Thyroid gland (tissue), 4 donors: ENCODE results near the gene CUL1. TPM values are rescaled to one million over a fixed set of nuclear protein-coding genes. Genes with fewer than 3 reads are reported as not detected.

Source experiments
- DNase-seq, 2 donors: peaks; one replicate each; pipeline ENCODE4 v3.0.0-alpha.2; 2019
- H3K27ac ChIP-seq, 3 donors: fragments of 200-600 bp; sonication (generic); 1 replicate in 2 of 3; 2 replicates in 1 of 3; pipeline ENCODE4 v1.5.1; 2016 to 2019; ENCODE audit warnings: mild to moderate bottlenecking in 1 of 3, moderate library complexity in 1 of 3
- H3K27me3 ChIP-seq: fragments of 200-600 bp; sonication (generic); one replicate; pipeline ENCODE4 v1.5.1; 2019
- H3K36me3 ChIP-seq, 2 donors: fragments of 200-600 bp; sonication (generic); one replicate each; pipeline ENCODE4 v1.5.1; 2016 to 2019
- H3K4me1 ChIP-seq, 2 donors: fragments of 200-600 bp; sonication (generic); one replicate each; pipeline ENCODE4 v1.5.1; 2017 to 2019
- H3K4me3 ChIP-seq, 3 donors: fragments of 200-600 bp; sonication (generic); replicated peaks in 1 of 3; 1 replicate in 2 of 3; 2 replicates in 1 of 3; pipeline ENCODE4 v1.5.1; 2016; ENCODE audit warnings: mild to moderate bottlenecking in 1 of 3
- H3K9me3 ChIP-seq: fragments of 200-600 bp; sonication (generic); one replicate; pipeline ENCODE4 v1.5.1; 2017
- CTCF ChIP-seq, 6 experiments: fragments of 200-600 bp in 3 of 6; fragments of 450-650 bp in 3 of 6; sonication (generic) in 3 of 6; IDR thresholded peaks; one replicate each; pipeline ENCODE4 v1.5.1; 2016 to 2019; ENCODE audit warnings: antibody characterized with exemption in 6 of 6, mild to moderate bottlenecking in 2 of 6, inconsistent platforms in 1 of 6, moderate library complexity in 1 of 6
- POLR2A ChIP-seq, 2 donors: fragments of 450-650 bp; IDR thresholded peaks; one replicate each; pipeline ENCODE4 v1.6.1; 2017; ENCODE audit warnings: antibody characterized with exemption in 2 of 2, mild to moderate bottlenecking in 2 of 2, moderate library complexity in 1 of 2
- WGBS, 2 donors: methylation state at CpG; one replicate each; pipeline ENCODE4 v1.1.5; 2017; 5-methylcytosine and 5-hydroxymethylcytosine counted together
- intact Hi-C: fragments of 100-400 bp; cut with DNase I; formaldehyde crosslinking; loops from one replicate; pipeline ENCODE4 v1.15.1; 2023
- total RNA-seq, 4 donors: library from RNA; depleted of rRNA; stranded (reverse); fragments of >200 nt; gene quantifications; one replicate each; pipeline ENCODE4 v1.2.3, GENCODE V29; 2016

The CUL1 gene
- total RNA-seq, 4 donors from 2014 or later: 51.3 to 53.4 (median 52.9) TPM

- DNase-seq: no peak
- no peak overlapping the region for H3K4me3 ChIP-seq
- H3K27me3 ChIP-seq: no peaks in the 10 kb centered on the region
- TF ChIP-seq CTCF (IDR thresholded peaks at IDR 0.05): no peak
- TF ChIP-seq POLR2A (IDR thresholded peaks at IDR 0.05): no peak
- H3K4me1 ChIP-seq: peaks cover 10 to 14% of the 10 kb centered on the region in 2 donors
- intact Hi-C loops: no loop called here
- WGBS, 2 donors: 95 to 96% methylated on average over 11 of the region's 11 CpGs
- no peak overlapping the region for H3K27ac ChIP-seq
- no peaks in the 10 kb centered on the region for H3K9me3 ChIP-seq
- H3K36me3 ChIP-seq: peaks cover 7 to 8% of the 10 kb centered on the region in 2 donors
These were observed 36.4 kb downstream of the CUL1 start for GRCh38 chr7:148735141-148735540.

- H3K27me3 ChIP-seq: no peaks in the 10 kb centered on the region
- H3K27ac ChIP-seq: no peak overlapping the region
- peaks cover 10 to 14% of the 10 kb centered on the region in 2 donors for H3K4me1 ChIP-seq
- WGBS, 2 donors: 96 to 99% methylated on average over 3 of the region's 3 CpGs
- no peak for DNase-seq
- intact Hi-C loops: no loop called here
- TF ChIP-seq POLR2A (IDR thresholded peaks at IDR 0.05) (no peak), CTCF (IDR thresholded peaks at IDR 0.05) (no peak)
- H3K36me3 ChIP-seq: peaks cover 9 to 14% of the 10 kb centered on the region in 2 donors
- H3K4me3 ChIP-seq: no peak overlapping the region
- no peaks in the 10 kb centered on the region for H3K9me3 ChIP-seq
These were observed 37.3 kb downstream of the CUL1 start for GRCh38 chr7:148735967-148736366.

GRCh38 chr7:148738737-148739535, 40.2 kb downstream of the CUL1 start:
- no peaks in the 10 kb centered on the region for H3K9me3 ChIP-seq
- H3K36me3 ChIP-seq: peaks cover 9 to 15% of the 10 kb centered on the region in 2 donors
- WGBS, 2 donors: 89 to 92% methylated on average over 14 of the region's 14 CpGs

GRCh38 chr7:148746135-148746534, 47.4 kb downstream of the CUL1 start:
- H3K4me3 ChIP-seq: no peak overlapping the region
- WGBS, 2 donors: 69 to 92% methylated on average over 3 of the region's 3 CpGs
- H3K36me3 ChIP-seq: no peaks in the 10 kb centered on the region
- TF ChIP-seq CTCF (IDR thresholded peaks at IDR 0.05): no peak
- no peak for TF ChIP-seq POLR2A (IDR thresholded peaks at IDR 0.05)
- no peaks in the 10 kb centered on the region for H3K27me3 ChIP-seq
- peak in 1 of 2 donors; percentile 54 for DNase-seq
- peaks cover 8 to 15% of the 10 kb centered on the region in 2 donors for H3K4me1 ChIP-seq
- H3K9me3 ChIP-seq: no peaks in the 10 kb centered on the region
- intact Hi-C loops: no loop called here
- H3K27ac ChIP-seq: no peak overlapping the region

More at GRCh38 chr7:148738737-148739535, 40.2 kb downstream of the CUL1 start:
- Histone ChIP-seq H3K27me3 (no peaks in the 10 kb centered on the region), H3K4me3 (no peak overlapping the region), H3K4me1 (peaks cover 1 to 4% of the 10 kb centered on the region in 2 donors), H3K27ac (no peak overlapping the region)
- no peak for DNase-seq
- intact Hi-C loops: no loop called here
- no peak for TF ChIP-seq POLR2A (IDR thresholded peaks at IDR 0.05)
- TF ChIP-seq CTCF (IDR thresholded peaks at IDR 0.05): no peak

- Histone ChIP-seq H3K27ac (peak overlapping the region in 1 of 3 donors; percentile 1), H3K4me3 (no peak overlapping the region), H3K27me3 (no peaks in the 10 kb centered on the region), H3K36me3 (no peaks in the 10 kb centered on the region), H3K9me3 (no peaks in the 10 kb centered on the region), H3K4me1 (peaks cover 8 to 15% of the 10 kb centered on the region in 2 donors)
- 29% methylated on average over 3 of the region's 3 CpGs for WGBS, 2 donors
- intact Hi-C loops: no loop called here
- peak; percentile 30 for DNase-seq
- TF ChIP-seq POLR2A (IDR thresholded peaks at IDR 0.05) (no peak), CTCF (IDR thresholded peaks at IDR 0.05) (peak in 3 of 6 experiments; percentile 7 to 30 (median 21))
These were observed 48.6 kb downstream of the CUL1 start for GRCh38 chr7:148747274-148747673.
